ENCODE measurements around the gene CD36.
"Not testable (repeated sequence)": the region's sequence is repeated elsewhere in the genome, so short reads cannot be mapped to it uniquely, and the experiment has no call there.

The CD36 gene

DNA sequence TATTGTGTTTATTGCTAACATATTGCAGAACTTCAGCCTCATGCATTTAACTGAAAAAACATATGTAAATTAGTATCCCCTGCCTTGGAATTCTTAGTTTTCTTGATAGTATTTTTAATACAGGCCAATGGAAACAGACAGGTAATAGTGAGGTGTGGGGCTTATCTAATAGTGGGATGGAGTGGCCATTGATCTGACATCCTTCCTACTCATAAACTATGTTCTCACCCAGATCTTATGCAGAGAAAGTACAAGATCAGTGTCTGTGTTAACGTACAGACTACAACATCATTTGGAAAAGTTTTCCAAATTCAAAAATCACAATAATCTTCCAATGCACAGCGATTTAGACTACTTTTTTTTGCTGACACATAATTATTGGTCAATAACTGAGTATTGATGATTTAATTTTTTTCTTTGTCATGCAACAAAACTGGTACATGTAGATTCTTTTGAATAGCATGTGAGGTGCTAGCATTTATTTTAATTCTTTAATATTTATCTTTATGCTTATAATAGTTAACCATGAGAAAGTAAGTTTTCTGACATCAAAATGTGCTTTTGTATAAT is 9.7 kb downstream of the CD36 start:
- no peak for DNase-seq (ENCODE audit: low read depth)
- no peak overlapping the region for H3K4me3 ChIP-seq (ENCODE audit: low read depth, low read length)

DNA sequence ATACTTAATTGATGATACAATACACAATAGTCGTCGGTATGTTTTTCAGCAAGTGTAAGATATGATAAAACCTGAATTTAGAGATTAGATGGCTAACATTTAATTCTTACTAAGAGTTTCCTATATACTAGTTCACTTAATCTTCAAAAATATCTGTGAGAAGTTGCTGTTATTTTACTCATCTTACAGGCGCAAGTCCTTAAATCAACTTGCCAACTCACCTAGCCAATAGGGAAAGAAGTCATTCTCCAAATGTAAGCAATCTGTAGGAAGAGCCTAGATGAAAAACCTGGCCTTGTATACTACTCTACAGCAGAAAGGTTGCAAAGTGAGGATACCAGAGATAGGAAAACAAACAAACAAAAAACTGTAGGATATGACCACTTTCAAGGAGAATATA is 10.6 kb downstream of the CD36 start:
- no peak for DNase-seq (ENCODE audit: low read depth)
- no peak overlapping the region for H3K4me3 ChIP-seq (ENCODE audit: low read depth, low read length)

DNA sequence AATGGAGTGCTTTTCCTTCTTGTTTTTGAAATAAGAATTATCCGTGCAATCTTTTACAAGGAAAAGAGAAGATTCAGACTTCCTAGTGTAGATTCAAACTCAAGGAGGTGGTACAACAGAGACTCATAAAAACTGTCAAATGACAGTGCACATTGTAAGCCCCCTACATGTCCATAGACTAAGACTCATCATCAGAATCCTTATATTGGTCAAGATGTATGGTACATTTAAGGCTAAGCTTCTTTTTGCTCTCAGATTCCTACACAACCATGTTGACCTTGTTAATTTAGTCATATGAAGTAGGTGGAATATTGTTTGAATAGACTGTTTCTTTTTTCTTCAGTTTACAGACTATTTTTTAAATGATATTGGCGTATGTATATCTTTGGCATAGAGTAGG is 11.6 kb downstream of the CD36 start:
- DNase-seq (ENCODE audit: low read depth): no peak
- H3K4me3 ChIP-seq (ENCODE audit: low read depth, low read length): no peak overlapping the region

DNA sequence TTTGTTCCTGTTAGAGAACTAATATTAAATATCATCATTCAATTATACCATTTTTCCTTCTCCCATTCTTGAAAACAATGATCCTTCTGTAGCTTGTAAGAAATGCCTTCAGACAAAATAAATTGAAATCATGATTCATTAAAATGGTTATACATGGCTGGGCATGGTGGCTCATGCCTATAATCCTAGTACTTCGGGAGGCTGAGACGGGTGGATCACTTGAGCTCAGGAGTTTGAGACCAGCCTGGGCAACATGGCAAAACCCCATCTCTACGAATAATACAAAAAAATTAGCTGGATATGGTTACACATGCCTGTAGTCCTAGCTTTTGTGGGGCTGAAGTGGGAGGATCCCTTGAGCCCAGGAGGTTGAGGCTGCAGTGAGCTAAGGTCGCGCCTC is 13.0 kb downstream of the CD36 start:
- no peak overlapping the region for H3K4me3 ChIP-seq (ENCODE audit: low read depth, low read length)
- DNase-seq (ENCODE audit: low read depth): no peak

DNA sequence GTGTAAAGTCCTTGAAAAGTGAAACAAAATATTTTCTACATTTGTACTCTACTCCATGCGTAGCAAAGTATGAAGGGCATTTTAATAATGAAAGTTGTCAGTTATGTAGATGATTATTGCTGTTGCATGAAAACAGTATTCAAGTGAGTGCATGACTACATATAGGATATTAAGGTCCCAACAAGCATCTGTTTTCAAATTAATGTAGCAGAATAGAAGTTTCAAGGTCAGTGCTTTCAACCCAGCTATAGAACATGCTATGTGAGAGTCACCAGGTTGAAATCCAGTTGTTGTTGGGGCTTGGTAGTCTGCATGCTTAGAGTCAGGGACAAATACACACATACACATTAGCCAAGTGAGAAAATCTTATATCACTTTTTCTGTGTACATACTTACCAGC is 14.8 kb downstream of the CD36 start:
- no peak for DNase-seq (ENCODE audit: low read depth)
- H3K4me3 ChIP-seq (ENCODE audit: low read depth, low read length): no peak overlapping the region

DNA sequence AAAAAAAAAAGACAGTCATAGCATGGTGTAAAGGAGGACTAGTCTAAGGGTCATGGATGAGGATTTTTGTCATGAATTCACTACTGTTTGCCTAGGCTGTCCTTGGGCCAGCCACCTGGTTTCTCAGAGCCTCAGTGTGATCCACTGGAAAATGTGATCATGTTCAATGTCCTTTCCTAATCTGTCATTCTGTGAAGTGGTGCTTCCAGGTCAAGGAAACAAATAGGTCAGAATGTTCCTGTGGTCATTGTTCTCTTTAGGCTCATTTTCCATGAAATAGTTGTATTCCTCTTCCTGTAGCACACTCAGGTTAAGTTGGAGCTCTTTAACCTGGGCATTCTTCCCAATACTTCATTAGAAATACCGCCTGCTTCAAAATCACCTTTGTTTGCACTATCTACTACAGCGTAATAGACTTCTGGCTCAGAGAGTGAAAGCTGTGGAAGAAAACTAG is 16.5 kb downstream of the CD36 start:
- DNase-seq (ENCODE audit: low read depth): no peak
- no peak overlapping the region for H3K4me3 ChIP-seq (ENCODE audit: low read depth, low read length)

DNA sequence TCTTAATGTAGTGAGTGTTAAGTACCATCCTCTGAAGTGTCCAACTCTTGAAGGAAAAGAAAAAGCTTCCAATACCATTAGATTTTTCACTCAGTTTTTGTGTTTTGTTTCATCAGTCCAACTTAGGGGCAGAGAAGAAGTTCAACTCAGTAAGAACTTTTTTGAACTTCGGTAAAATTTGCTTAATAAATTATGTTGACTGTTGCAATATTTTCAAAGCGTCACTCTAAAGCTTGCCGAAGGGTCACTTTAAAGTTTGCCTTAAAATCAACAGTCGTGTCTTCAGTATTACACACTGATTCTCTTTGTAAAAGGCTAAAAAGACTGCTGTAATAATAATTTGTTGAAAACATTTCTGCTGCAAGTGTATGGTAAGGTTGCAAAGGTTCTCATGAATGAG is 17.6 kb downstream of the CD36 start:
- no peak overlapping the region for H3K4me3 ChIP-seq (ENCODE audit: low read depth, low read length)
- no peak for DNase-seq (ENCODE audit: low read depth)

DNA sequence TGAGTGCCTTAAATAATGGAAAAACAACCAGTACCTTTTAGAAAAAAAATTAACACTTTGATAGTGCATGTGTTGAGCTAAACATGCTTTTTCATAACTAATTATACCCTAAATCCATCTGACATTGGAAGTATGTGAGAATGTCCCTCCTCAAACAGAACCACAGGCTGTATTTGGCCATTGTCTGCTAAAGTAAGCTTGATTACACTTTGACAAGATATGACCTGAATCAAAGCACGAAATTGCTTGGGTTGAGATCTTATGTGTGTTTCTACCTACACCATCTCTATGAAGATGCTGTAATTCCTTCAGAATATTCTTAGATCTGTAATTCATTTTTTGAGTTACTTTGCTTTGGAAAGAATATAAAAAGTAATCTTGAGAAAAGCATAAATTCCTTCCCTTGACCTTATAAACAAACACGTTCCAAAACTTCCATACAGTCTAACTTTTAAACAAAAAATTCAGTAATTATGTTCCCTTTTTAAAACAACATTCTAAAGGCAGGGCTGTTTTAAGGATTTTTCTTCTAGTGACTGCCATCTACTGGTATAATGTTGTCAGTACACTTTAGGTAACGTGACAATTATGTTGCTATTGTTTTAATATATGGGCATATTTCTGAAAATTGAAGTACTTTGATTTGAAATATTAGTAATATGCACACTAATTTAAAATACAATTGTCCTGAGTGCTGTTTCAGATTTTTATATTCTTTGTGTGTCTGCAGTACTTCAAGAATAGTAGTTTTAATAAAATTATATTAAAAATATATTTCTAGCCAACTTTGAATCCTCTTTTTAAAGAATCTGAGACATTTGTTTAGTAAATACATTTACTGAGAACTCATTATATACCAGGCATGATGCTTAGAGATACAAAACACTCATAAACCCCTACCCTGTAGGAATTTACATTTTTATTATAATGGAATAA is 20.9 kb downstream of the CD36 start:
- H3K4me3 ChIP-seq (ENCODE audit: low read depth, low read length): no peak overlapping the region
- no peak for DNase-seq (ENCODE audit: low read depth)

DNA sequence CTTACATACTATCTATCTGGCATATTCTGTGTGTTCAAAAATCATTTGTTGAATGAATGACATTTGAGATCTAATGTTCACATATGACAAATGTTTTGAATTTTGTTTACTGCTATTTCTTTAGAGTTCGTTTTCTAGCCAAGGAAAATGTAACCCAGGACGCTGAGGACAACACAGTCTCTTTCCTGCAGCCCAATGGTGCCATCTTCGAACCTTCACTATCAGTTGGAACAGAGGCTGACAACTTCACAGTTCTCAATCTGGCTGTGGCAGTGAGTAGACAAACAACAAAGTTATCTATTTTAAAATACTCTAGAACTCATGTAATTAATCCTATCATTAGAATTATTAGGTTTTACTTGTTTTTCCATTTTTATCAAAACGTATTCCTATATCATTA is 22.5 kb downstream of the CD36 start:
- H3K4me3 ChIP-seq (ENCODE audit: low read depth, low read length): no peak overlapping the region
- no peak for DNase-seq (ENCODE audit: low read depth)

DNA sequence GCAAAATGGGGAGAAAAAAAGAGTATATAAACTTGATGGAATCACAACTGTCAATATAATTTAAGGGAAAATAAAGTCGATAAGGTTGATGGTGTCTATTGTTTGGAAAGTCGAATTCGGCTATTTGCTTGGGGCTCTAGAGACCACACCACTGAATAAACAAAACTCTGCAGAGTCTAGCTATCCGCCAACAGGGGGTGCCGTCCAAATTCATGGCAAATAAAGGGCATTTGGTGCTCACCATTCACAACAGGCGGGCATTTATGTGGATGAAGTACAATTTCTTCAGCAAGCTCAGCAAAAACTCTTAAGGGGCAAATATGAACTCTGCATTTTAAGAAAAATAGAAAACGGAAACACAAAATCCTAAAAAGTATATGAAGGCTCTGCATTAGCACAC is 23.3 kb downstream of the CD36 start:
- DNase-seq (ENCODE audit: low read depth): no peak

DNA sequence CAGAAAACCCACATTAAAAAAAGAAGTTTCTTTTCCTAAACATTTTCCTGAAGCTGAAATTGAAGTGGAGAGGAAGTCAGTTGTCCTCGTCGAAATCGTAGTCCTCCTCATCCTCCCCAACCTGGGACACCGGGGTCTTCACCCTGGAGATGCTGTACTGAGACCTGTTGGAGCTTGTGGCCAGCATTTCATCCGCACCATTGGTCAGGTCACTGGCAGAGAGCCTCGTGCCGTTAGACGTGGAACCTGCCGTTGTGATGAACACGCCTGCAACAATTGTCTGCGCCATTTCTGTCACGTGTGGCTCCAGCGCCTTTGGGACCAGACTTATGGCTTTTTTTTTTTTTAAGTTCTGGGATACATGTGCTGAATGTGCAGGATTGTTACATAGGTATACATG is 23.8 kb downstream of the CD36 start:
- no peak for DNase-seq (ENCODE audit: low read depth)
- H3K4me3 ChIP-seq (ENCODE audit: low read depth, low read length): no peak overlapping the region

More for the DNA sequence above, 23.3 kb downstream of the CD36 start:
- no peak overlapping the region for H3K4me3 ChIP-seq (ENCODE audit: low read depth, low read length)

DNA sequence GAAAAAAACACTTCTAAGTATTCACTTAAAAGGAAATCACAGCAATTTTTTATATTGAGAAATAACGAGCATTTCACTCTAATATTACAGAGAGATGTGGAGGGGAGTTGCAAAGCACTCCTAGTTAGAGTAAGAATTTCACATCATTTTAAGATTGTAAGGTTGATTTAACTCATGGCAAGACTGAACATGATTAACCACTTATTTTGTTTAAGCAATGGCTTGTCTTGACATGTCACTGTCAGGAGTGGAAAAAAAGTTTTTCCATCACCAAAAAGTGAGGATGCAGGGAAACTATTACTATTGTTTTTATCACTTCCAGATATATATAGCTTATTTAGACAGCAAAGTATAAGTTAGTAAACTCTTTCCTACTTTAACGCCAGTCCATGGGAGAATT is 27.1 kb downstream of the CD36 start:
- no peak for DNase-seq (ENCODE audit: low read depth)
- no peak overlapping the region for H3K4me3 ChIP-seq (ENCODE audit: low read depth, low read length)

DNA sequence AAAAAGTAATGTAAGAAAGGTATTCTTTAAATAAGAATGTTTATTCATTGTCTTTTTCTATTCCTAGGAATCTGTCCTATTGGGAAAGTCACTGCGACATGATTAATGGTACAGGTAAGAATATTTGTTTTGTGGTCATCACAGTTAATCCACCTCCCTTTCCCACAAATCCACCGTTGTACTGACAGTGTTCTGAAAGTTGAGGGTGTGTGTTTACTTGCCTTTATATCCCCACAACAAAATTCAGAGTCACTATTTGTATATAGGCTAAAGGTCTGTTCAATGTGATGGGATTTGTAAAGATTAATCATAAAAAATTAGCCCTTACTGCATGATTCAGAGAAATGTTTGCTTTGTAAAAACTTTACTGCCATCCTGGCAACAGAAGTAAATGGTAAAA is 27.9 kb downstream of the CD36 start:
- no peak for DNase-seq (ENCODE audit: low read depth)
- no peak overlapping the region for H3K4me3 ChIP-seq (ENCODE audit: low read depth, low read length)

DNA sequence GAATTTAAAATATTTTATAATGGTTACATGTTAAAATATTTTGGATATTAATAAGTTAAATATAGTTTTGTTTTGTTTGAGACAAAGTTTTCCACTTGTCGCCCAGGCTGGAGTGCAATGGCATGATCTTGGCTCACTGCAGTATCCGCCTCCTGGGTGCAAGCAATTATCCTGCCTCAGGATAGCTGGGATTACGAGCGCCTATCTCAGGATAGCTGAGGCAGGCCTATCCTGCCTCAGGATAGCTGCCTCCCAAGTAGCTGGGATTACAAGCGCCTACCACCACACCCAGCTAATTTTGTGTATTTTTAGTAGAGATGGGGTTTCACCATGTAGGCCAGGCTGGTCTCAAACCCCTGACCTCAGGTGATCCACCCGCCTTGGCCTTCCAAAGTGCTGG is 30.9 kb downstream of the CD36 start:
- not testable (repeated sequence) for DNase-seq (ENCODE audit: low read depth); H3K4me3 ChIP-seq (ENCODE audit: low read depth, low read length)

DNA sequence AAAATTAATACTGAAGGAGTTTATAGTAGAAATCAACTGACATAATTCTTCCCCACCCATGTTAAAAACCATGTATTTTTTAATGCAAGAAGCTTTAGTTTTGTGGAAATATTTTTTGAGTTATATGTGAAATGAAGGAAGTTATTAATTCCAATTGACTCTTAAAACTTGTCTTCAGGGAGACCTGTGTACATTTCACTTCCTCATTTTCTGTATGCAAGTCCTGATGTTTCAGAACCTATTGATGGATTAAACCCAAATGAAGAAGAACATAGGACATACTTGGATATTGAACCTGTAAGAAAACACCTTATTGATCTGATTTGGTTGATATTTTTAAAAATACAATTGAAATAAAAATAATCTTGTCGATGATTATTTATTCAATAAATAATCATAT is 33.3 kb downstream of the CD36 start:
- no peak for DNase-seq (ENCODE audit: low read depth)
- H3K4me3 ChIP-seq (ENCODE audit: low read depth, low read length): no peak overlapping the region

DNA sequence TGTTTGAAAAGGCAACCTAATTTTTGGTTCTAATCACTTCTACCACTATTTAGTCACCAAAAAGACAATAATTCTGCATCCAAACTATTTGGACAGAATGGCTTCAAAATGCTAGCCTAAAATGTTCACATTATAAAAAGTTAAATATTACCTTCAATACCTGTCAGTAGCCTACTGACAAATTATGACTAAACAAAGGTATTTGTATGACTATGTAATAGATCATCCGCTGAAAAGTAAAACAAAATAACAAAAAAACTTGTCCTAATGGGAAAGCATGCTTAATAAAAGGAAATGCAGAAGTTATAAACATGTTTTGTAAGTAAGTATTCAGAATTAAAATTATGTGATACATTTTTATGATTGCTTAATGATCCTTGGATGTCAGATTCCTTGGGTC is 36.6 kb downstream of the CD36 start:
- DNase-seq (ENCODE audit: low read depth): no peak

DNA sequence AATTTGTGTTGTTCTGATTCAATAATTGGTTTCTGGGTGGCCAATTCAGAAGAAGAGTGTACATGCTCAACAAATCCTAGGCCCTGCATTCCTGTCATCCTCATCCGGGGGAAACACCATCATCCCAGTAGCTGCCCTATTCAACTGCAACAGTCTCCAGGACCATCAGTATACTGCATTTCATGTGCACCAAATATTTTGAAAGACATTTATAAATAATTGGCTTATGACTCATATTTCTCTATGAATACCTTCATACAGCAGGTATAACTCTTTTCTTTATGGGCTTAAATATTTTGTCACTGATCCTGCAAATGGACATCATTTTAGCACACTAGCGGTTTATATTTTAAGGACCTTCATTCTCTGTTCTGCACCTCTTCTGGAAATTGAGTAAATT is 38.0 kb downstream of the CD36 start:
- no peak overlapping the region for H3K4me3 ChIP-seq (ENCODE audit: low read depth, low read length)
- no peak for DNase-seq (ENCODE audit: low read depth)

More for the DNA sequence above, 36.6 kb downstream of the CD36 start:
- no peak overlapping the region for H3K4me3 ChIP-seq (ENCODE audit: low read depth, low read length)

DNA sequence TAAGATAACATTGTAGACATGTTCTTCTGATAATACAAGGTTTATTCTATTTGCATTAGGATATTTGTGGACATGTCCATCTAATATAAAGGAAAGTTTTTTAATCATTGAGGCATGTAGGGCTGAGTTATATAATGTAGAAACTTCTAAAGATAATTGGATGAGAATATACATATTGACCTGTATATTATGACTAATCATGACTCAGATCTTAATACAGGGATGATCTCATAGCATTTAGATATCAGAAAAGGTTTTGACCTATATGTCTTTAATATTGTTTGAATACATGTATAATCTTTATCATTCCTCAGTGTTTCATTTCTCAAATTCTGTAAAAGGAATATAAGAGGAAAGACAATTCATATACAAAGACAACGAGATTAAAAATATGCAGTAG is 39.2 kb downstream of the CD36 start:
- no peak overlapping the region for H3K4me3 ChIP-seq (ENCODE audit: low read depth, low read length)
- no peak for DNase-seq (ENCODE audit: low read depth)

DNA sequence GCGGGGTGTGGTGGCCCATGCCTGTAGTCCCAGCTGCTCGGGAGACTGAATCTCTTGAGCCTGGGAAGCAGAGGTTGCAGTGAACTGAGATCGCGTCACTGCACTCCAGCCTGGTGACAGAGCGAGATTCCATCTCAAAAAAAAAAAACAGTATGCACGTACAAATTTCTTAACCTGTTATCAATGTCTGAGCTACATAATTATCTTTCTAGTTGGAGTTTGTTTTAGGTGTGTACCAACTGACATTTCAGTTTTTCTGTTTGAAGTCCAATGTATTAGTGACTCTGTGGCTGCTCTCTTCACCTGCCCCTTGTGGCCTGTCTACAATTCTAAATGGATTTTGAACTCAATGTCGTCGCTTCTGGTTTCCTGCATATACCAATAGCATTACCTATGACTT is 40.3 kb downstream of the CD36 start:
- DNase-seq (ENCODE audit: low read depth): no peak
- no peak overlapping the region for H3K4me3 ChIP-seq (ENCODE audit: low read depth, low read length)

DNA sequence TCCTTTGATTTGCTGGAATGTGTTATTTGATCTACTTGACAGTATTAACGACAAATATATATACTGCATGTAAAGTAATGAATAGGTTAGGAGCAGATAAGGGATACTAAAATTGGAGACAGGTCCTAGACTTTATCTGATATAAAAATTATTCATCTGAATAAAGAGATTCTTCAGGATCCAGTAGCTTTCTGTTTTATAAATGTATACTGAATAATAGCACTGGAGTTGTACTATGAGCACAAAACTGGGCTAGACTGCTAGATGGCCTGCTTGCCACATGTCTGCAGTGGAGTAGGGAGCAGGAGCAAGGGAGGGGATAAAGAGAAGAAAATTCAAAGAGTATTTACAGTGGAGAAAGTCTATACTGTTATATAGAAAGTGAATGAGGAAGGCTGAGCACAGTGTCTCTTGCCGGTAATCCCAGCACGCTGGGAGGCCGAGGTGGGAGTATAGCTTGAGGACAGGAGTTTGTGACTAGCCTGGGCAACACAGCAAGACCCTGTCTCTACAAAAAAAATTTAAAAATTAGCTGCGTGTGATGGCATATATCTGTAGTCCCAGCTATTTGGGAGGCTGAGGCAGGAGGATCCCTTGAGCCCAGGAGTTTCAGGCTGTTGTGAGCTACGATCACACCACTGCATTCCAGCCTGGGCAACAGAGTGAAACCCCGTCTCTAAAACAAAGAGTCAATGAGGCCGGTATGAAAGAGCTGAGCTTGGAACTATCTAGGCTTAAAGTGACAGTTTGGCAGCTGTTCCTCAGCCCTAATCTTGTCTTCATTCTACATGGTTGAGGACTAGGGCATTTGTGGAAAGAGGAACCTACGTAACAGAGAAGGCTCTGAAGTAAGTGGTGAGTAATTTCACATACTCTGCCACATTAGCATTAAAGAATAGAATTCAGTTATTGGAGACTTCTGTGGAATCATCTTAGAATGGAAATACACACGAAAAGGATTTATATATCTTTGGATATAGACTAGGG is 41.8 kb downstream of the CD36 start:
- H3K4me3 ChIP-seq (ENCODE audit: low read depth, low read length): no peak overlapping the region
- no peak for DNase-seq (ENCODE audit: low read depth)

Measured in skeletal muscle cell (primary cell).